Trophoblast cell (in vitro differentiated cells and primary cell): ENCODE results near the gene DVL2.

Experiments
- DNase-seq, 2 donors: peaks; one replicate each; pipeline ENCODE4 v3.0.0-alpha.2; 2016
- H2AFZ ChIP-seq: 2 replicates; pipeline ENCODE4 v1.6.1; 2013; ENCODE audit warnings: low read length, moderate library complexity, mild to moderate bottlenecking; ENCODE audit not compliant: insufficient read depth, poor library complexity
- H2AK5ac ChIP-seq: 2 replicates; pipeline ENCODE4 v1.6.1; 2013; ENCODE audit warnings: mild to moderate bottlenecking, low read length
- H2BK120ac ChIP-seq: 2 replicates; pipeline ENCODE4 v1.6.1; 2013; ENCODE audit warnings: low read length, mild to moderate bottlenecking, moderate library complexity; ENCODE audit not compliant: insufficient read depth, poor library complexity
- H2BK12ac ChIP-seq: 2 replicates; pipeline ENCODE4 v1.6.1; 2013; ENCODE audit warnings: mild to moderate bottlenecking, low read length, moderate library complexity
- H2BK5ac ChIP-seq: 2 replicates; pipeline ENCODE4 v1.6.1; 2013; ENCODE audit warnings: low read length, low read depth, moderate library complexity, mild to moderate bottlenecking; ENCODE audit not compliant: poor library complexity
- H3K14ac ChIP-seq: 2 replicates; pipeline ENCODE4 v1.6.1; 2013; ENCODE audit warnings: mild to moderate bottlenecking, low read length
- H3K18ac ChIP-seq: 2 replicates; pipeline ENCODE4 v1.6.1; 2013; ENCODE audit warnings: mild to moderate bottlenecking, low read length
- H3K23ac ChIP-seq: 2 replicates; pipeline ENCODE4 v1.6.1; 2013; ENCODE audit warnings: low read length
- H3K27ac ChIP-seq: 2 replicates; pipeline ENCODE4 v1.5.1; 2013; ENCODE audit warnings: low read depth, mild to moderate bottlenecking, inconsistent platforms, low read length, moderate library complexity
- H3K27me3 ChIP-seq: 2 replicates; pipeline ENCODE4 v1.6.1; 2013; ENCODE audit warnings: inconsistent platforms, mild to moderate bottlenecking, low read length, moderate library complexity; ENCODE audit not compliant: insufficient read depth
- H3K36me3 ChIP-seq, 2 experiments: 1 replicate in 1 of 2; 2 replicates in 1 of 2; pipeline ENCODE4 v1.6.1; 2013; ENCODE audit warnings: low read length in 2 of 2, mild to moderate bottlenecking in 2 of 2, moderate library complexity in 1 of 2; ENCODE audit not compliant: insufficient read depth in 2 of 2, control insufficient read depth in 1 of 2
- H3K4ac ChIP-seq: 2 replicates; pipeline ENCODE4 v1.6.1; 2013; ENCODE audit warnings: low read depth, mild to moderate bottlenecking, low read length, moderate library complexity
- H3K4me1 ChIP-seq, 2 experiments: 1 replicate in 1 of 2; 2 replicates in 1 of 2; pipeline ENCODE4 v1.6.1; 2013; ENCODE audit warnings: low read length in 2 of 2, mild to moderate bottlenecking in 2 of 2, moderate library complexity in 1 of 2; ENCODE audit not compliant: insufficient read depth in 2 of 2, control insufficient read depth in 1 of 2
- H3K4me2 ChIP-seq: 2 replicates; pipeline ENCODE4 v1.6.1; 2013; ENCODE audit warnings: inconsistent platforms, mild to moderate bottlenecking, low read length, moderate library complexity
- H3K4me3 ChIP-seq: 2 replicates; pipeline ENCODE4 v1.5.1; 2013; ENCODE audit warnings: mild to moderate bottlenecking, low read depth, low read length, inconsistent platforms
- H3K79me1 ChIP-seq: one replicate; pipeline ENCODE4 v1.6.1; 2013; ENCODE audit warnings: low read length
- H3K79me2 ChIP-seq: 2 replicates; pipeline ENCODE4 v1.6.1; 2013; ENCODE audit warnings: low read length, mild to moderate bottlenecking; ENCODE audit not compliant: control insufficient read depth, insufficient read depth, poor library complexity
- H3K9ac ChIP-seq: 2 replicates; pipeline ENCODE4 v1.6.1; 2013; ENCODE audit warnings: mild to moderate bottlenecking, low read length
- H3K9me3 ChIP-seq: 2 replicates; pipeline ENCODE4 v1.6.1; 2013; ENCODE audit warnings: low read depth, mild to moderate bottlenecking, control low read depth, inconsistent platforms, low read length; ENCODE audit not compliant: insufficient read depth
- H4K12ac ChIP-seq: 2 replicates; pipeline ENCODE4 v1.6.1; 2013; ENCODE audit warnings: low read depth, mild to moderate bottlenecking, low read length, moderate library complexity
- H4K8ac ChIP-seq: 2 replicates; pipeline ENCODE4 v1.6.1; 2013; ENCODE audit warnings: low read depth, mild to moderate bottlenecking, low read length, moderate library complexity
- H4K91ac ChIP-seq: one replicate; pipeline ENCODE4 v1.6.1; 2013; ENCODE audit warnings: low read depth, mild to moderate bottlenecking, low read length, moderate library complexity
- WGBS: extraction: QIAGEN DNeasy Blood & Tissue Kit; methylation state at CpG from one replicate; pipeline ENCODE4 v1.1.7; 2013; ENCODE audit warnings: missing lambda C conversion rate; ENCODE audit not compliant: insufficient read length, insufficient coverage; ENCODE audit errors: extremely low coverage; 5-methylcytosine and 5-hydroxymethylcytosine counted together

Gene DVL2

DNA sequence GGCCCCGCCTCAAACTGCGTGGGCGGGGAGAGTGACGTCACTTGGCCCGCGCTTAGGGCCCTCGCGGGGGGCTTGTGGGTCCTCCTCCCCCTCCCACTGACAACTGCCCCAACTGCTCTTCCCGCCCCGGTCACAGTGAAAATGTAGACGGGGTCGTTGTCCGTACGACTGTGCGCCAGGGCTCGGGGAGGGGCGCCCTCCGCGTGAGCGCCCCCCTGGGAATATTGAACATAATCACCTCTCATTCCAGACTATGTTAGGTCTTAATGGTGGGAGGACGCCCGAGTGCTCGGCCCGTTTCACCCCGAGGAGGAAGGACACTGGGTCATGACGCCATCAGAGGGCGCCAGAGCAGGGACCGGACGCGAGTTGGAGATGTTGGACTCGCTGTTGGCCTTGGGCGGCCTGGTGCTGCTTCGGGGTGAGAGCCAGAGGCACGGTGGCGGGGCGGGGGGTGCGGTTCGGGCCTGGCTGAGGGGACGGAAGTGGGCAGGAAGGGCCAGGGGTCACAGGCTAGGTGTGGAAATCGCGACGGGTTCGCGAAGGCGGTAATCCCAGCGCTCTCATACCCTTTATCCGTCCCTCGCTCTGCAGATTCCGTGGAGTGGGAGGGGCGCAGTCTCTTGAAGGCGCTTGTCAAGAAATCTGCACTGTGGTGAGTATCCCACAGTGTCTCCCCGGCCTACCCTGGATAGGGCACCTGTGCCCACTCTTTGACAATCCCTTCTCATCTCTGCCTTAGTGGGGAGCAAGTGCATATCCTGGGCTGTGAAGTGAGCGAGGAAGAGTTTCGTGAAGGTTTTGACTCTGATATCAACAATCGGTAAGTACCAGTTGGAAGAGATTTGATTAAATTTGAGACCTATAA, 18.1 kb upstream of the DVL2 start, which contains the start of gene ELP5:
Gene ELP5 (plus strand): TSS at position 40 of the 868 bp plus-strand sequence. CDS start 336 bp downstream, at position 376.
- no peak within 1 kb of the TSS for H2BK12ac ChIP-seq
- peak within 1 kb of the TSS; percentile 83 for H2AFZ ChIP-seq
- H3K79me2 ChIP-seq, result peaks cover 30% of the 10 kb centered on the region
- peak; percentile 89 to 96 for DNase-seq
- H3K4me2 ChIP-seq, result peak within 1 kb of the TSS; percentile 98
- H3K79me1 ChIP-seq, result peaks cover 17% of the 10 kb centered on the region
- peak within 1 kb of the TSS; percentile 98 for H3K4me3 ChIP-seq
- H4K12ac ChIP-seq, result peak within 1 kb of the TSS; percentile 94
- peak within 1 kb of the TSS; percentile 100 for H3K27ac ChIP-seq
- H3K18ac ChIP-seq, result peak within 1 kb of the TSS; percentile 98
- H3K23ac ChIP-seq, result no peak within 1 kb of the TSS
- no CpG with 5 or more reads among the region's 55 CpGs for WGBS
- H2BK5ac ChIP-seq, result peak within 1 kb of the TSS; percentile 94
- H4K91ac ChIP-seq, result peak within 1 kb of the TSS; percentile 99
- peak within 1 kb of the TSS; percentile 99 for H3K4ac ChIP-seq
- H4K8ac ChIP-seq, result peak within 1 kb of the TSS; percentile 98
- peak within 1 kb of the TSS; percentile 99 for H3K14ac ChIP-seq
- H3K9me3 ChIP-seq, result peaks cover 1% of the 10 kb centered on the region
- H2BK120ac ChIP-seq, result peak within 1 kb of the TSS; percentile 99
- H3K27me3 ChIP-seq, result no peaks in the 10 kb centered on the region
- peaks cover 6 to 10% of the 10 kb centered on the region in 2 experiments for H3K4me1 ChIP-seq
- H2AK5ac ChIP-seq, result peak within 1 kb of the TSS; percentile 98
- H3K36me3 ChIP-seq, result peaks cover 15 to 23% of the 10 kb centered on the region in 2 experiments
- H3K9ac ChIP-seq, result peak within 1 kb of the TSS; percentile 99

DNA sequence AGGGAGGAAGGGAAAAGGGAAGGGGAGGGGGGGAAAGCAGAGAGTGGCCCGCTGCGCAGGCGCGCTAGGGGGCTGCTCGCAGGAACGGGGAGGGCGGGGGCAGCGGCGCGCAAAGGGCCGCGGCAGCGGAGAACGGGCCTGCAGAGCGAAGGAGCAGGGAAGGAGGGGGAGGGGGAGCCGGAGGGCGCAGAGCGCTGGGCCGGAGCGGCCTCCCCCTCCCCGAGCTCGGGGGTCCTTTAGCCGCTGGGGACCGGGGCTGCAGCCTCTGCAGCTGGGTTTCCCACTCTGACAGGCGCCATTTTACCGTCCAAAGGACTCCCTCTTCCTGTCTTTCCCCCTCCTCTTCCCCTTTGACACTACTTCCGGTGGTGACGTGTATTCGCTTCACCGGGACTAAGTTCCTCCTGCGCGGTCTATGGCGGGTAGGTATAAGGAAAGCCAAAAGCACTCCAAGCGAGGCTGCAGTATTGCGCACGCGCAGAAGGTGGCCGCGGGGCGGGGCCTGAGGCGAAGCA, 17.4 kb upstream of the DVL2 start, which contains the start of gene CTDNEP1:
Gene CTDNEP1 (minus strand): TSS at position 74 of the 515 bp plus-strand sequence. CDS start 438 bp downstream, outside the sequence.
- Histone ChIP-seq H3K23ac (peak within 1 kb of the TSS; percentile 98), H3K4me1 (peaks cover 6 to 10% of the 10 kb centered on the region in 2 experiments), H3K9me3 (peaks cover 1% of the 10 kb centered on the region), H4K12ac (peak within 1 kb of the TSS; percentile 94), H3K14ac (peak within 1 kb of the TSS; percentile 99), H3K18ac (peak within 1 kb of the TSS; percentile 98), H3K36me3 (peaks cover 15 to 23% of the 10 kb centered on the region in 2 experiments), H3K27me3 (no peaks in the 10 kb centered on the region), H3K4me2 (peak within 1 kb of the TSS; percentile 98), H2BK5ac (peak within 1 kb of the TSS; percentile 94), H3K27ac (peak within 1 kb of the TSS; percentile 100), H3K79me1 (peaks cover 17% of the 10 kb centered on the region), H2AK5ac (peak within 1 kb of the TSS; percentile 98), H3K79me2 (peaks cover 30% of the 10 kb centered on the region), H3K4ac (peak within 1 kb of the TSS; percentile 99), H3K4me3 (peak within 1 kb of the TSS; percentile 98), H2BK120ac (peak within 1 kb of the TSS; percentile 99), H4K91ac (peak within 1 kb of the TSS; percentile 99), H2BK12ac (no peak within 1 kb of the TSS), H4K8ac (peak within 1 kb of the TSS; percentile 98), H3K9ac (peak within 1 kb of the TSS; percentile 99), H2AFZ (peak within 1 kb of the TSS; percentile 83)
- peak; percentile 98 to 100 for DNase-seq
- WGBS, result no CpG with 5 or more reads among the region's 41 CpGs

DNA sequence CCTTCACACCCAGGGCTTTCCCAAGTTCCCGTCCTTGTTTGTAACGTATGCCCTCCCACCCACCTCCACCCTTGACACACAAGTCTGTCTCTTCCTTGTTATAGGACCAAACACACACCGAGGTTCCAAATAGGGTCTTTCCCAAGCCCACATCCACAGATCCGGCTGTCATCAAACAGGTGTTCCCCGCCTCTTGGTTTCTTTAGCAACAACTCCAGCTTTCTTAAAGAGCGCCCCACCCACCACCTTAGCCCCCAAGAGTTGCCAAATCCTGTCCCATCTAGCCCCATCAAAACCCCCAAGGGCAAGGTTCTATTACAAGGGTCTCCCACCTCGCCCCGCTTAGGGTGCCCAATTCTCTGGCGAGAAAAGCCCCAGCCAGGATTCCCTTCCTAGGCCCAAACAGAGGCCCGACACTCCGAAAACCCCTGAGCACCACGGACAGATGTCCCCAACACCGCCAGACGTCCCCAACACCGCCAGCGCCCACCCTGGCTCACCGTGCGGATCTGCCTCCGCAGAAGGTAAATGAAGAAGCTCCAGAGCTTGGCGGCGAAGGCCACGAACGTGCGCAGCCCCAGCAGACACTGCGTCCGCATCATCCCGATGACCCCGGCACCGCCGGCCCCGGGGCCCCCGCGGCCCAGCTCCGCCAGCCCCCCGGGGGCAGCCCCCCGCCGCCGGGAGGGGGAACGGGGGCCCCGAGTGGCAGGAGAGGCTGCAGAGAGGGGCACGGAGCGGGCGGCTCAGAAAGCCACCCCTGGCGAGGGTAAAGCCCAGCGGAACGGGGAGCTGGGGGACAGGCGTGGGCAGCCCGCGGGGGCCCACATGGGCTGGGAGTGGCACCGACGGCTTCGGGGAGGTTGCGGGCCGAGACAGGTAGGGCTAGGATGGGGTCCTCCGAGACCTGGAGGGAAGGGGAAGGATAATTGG, 16.6 kb upstream of the DVL2 start:
- Histone ChIP-seq H3K27me3 (no peaks in the 10 kb centered on the region), H3K4me2 (peak overlapping the region; percentile 97), H2AFZ (peak overlapping the region; percentile 83), H3K18ac (peak overlapping the region; percentile 98), H2BK12ac (no peak overlapping the region), H2BK120ac (peak overlapping the region; percentile 99), H4K91ac (peak overlapping the region; percentile 99), H3K4ac (peak overlapping the region; percentile 99), H3K14ac (peak overlapping the region; percentile 99), H4K12ac (peak overlapping the region; percentile 93), H3K23ac (peak overlapping the region; percentile 98), H4K8ac (peak overlapping the region; percentile 95), H3K9ac (peak overlapping the region; percentile 98), H3K9me3 (peaks cover 1% of the 10 kb centered on the region), H2AK5ac (peak overlapping the region; percentile 98), H3K4me1 (peaks cover 6 to 10% of the 10 kb centered on the region in 2 experiments), H3K79me1 (peaks cover 17% of the 10 kb centered on the region), H2BK5ac (peak overlapping the region; percentile 94), H3K4me3 (peak overlapping the region; percentile 98), H3K36me3 (peaks cover 14 to 25% of the 10 kb centered on the region in 2 experiments), H3K27ac (peak overlapping the region; percentile 100), H3K79me2 (peaks cover 30% of the 10 kb centered on the region)
- WGBS, result no CpG with 5 or more reads among the region's 55 CpGs
- DNase-seq, result no peak
